ENCODE results near the gene USP36. TPM values are rescaled to one million over a fixed set of nuclear protein-coding genes. Genes with fewer than 3 reads are reported as not detected.

Gene USP36
- total RNA-seq, 1 donor from 2014 or later: 58.6 TPM

GRCh38 chr17:78788451-78788850, 52.2 kb downstream of the USP36 start:
- no peak for ATAC-seq
- Histone ChIP-seq H3K4me3 (no peak overlapping the region), H3K36me3 (peaks cover 6% of the 10 kb centered on the region), H3K27me3 (ENCODE audit: low read depth) (no peaks in the 10 kb centered on the region), H3K4me1 (peaks cover 44% of the 10 kb centered on the region), H3K27ac (no peak overlapping the region), H3K9me3 (no peaks in the 10 kb centered on the region)
- intact Hi-C loops (cut with DNase I): no loop called here
- TF ChIP-seq CTCF (IDR thresholded peaks at IDR 0.05): no peak
- no peak for DNase-seq

- peaks cover 53% of the 10 kb centered on the region for H3K4me1 ChIP-seq
- no peak for ATAC-seq
Observed at GRCh38 chr17:78787444-78787843, 53.2 kb downstream of the USP36 start.

GRCh38 chr17:78785663-78786057, 55.0 kb downstream of the USP36 start:
- intact Hi-C loops (cut with DNase I): no loop called here
- no peak overlapping the region for H3K27ac ChIP-seq
- H3K36me3 ChIP-seq: no peaks in the 10 kb centered on the region
- DNase-seq (no peak), ATAC-seq (no peak)
- no peaks in the 10 kb centered on the region for H3K9me3 ChIP-seq
- peaks cover 47% of the 10 kb centered on the region for H3K4me1 ChIP-seq
- H3K27me3 ChIP-seq (ENCODE audit: low read depth): no peaks in the 10 kb centered on the region
- no peak for TF ChIP-seq CTCF (IDR thresholded peaks at IDR 0.05)
- H3K4me3 ChIP-seq: no peak overlapping the region

More at GRCh38 chr17:78787444-78787843, 53.2 kb downstream of the USP36 start:
- Histone ChIP-seq H3K36me3 (no peaks in the 10 kb centered on the region), H3K4me3 (no peak overlapping the region), H3K27me3 (ENCODE audit: low read depth) (no peaks in the 10 kb centered on the region), H3K27ac (no peak overlapping the region), H3K9me3 (no peaks in the 10 kb centered on the region)
- no peak for TF ChIP-seq CTCF (IDR thresholded peaks at IDR 0.05)
- DNase-seq: no peak
- intact Hi-C loops (cut with DNase I): no loop called here

GRCh38 chr17:78785011-78785662, 55.5 kb downstream of the USP36 start:
- Histone ChIP-seq H3K36me3 (no peaks in the 10 kb centered on the region), H3K4me3 (no peak overlapping the region), H3K27me3 (ENCODE audit: low read depth) (no peaks in the 10 kb centered on the region), H3K9me3 (no peaks in the 10 kb centered on the region), H3K4me1 (peaks cover 47% of the 10 kb centered on the region), H3K27ac (no peak overlapping the region)
- DNase-seq: no peak
- TF ChIP-seq CTCF (IDR thresholded peaks at IDR 0.05): no peak
- intact Hi-C loops (cut with DNase I): no loop called here
- ATAC-seq: no peak

GRCh38 chr17:78784352-78784751, 56.3 kb downstream of the USP36 start:
- peak overlapping the region; percentile 90 for H3K27ac ChIP-seq
- no peaks in the 10 kb centered on the region for H3K9me3 ChIP-seq
- no peak overlapping the region for H3K4me3 ChIP-seq
- H3K4me1 ChIP-seq: peaks cover 47% of the 10 kb centered on the region
- intact Hi-C loops (cut with DNase I): no loop called here
- TF ChIP-seq CTCF (IDR thresholded peaks at IDR 0.05): no peak
- H3K36me3 ChIP-seq: no peaks in the 10 kb centered on the region
- no peaks in the 10 kb centered on the region for H3K27me3 ChIP-seq (ENCODE audit: low read depth)
- DNase-seq (no peak), ATAC-seq (no peak)

All from lower lobe of right lung (tissue), 2 donors.